ENCODE data around the gene DDX49. TPM values are rescaled to one million over a fixed set of nuclear protein-coding genes. Genes with fewer than 3 reads are reported as not detected.

DDX49 gene
- total RNA-seq, 3 donors from 2014 or later (not counting 1 experiment from before 2014, with no cell fraction given) = 59.3 to 66.9 (median 62.9) TPM

GRCh38 chr19:18881491-18881890 lies 38.0 kb upstream of the DDX49 start:
- no peak overlapping the region for H3K4me3 Mint-ChIP-seq
- ATAC-seq (no peak), DNase-seq (no peak)
- H3K36me3 Mint-ChIP-seq = no peaks in the 10 kb centered on the region
- no peak overlapping the region for H3K27ac Mint-ChIP-seq
- Histone ChIP-seq H3K4me1 (ENCODE audit: control insufficient read depth, insufficient read depth, low read length) (no peaks in the 10 kb centered on the region), H3K9me3 (ENCODE audit: control insufficient read depth, insufficient read depth, low read length) (no peaks in the 10 kb centered on the region), H3K27ac (ENCODE audit: low read length) (no peak overlapping the region), H3K4me3 (ENCODE audit: low read length) (no peak overlapping the region), H3K36me3 (ENCODE audit: control insufficient read depth, insufficient read depth, low read length) (no peaks in the 10 kb centered on the region), H3K27me3 (ENCODE audit: control insufficient read depth, insufficient read depth, low read length) (no peaks in the 10 kb centered on the region)
- TF ChIP-seq, protein P1, sequence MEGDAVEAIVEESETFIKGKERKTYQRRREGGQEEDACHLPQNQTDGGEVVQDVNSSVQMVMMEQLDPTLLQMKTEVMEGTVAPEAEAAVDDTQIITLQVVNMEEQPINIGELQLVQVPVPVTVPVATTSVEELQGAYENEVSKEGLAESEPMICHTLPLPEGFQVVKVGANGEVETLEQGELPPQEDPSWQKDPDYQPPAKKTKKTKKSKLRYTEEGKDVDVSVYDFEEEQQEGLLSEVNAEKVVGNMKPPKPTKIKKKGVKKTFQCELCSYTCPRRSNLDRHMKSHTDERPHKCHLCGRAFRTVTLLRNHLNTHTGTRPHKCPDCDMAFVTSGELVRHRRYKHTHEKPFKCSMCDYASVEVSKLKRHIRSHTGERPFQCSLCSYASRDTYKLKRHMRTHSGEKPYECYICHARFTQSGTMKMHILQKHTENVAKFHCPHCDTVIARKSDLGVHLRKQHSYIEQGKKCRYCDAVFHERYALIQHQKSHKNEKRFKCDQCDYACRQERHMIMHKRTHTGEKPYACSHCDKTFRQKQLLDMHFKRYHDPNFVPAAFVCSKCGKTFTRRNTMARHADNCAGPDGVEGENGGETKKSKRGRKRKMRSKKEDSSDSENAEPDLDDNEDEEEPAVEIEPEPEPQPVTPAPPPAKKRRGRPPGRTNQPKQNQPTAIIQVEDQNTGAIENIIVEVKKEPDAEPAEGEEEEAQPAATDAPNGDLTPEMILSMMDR (IDR thresholded peaks at IDR 0.05) = no peak
- H3K4me1 Mint-ChIP-seq = peaks cover 0 to 4% of the 10 kb centered on the region in 2 donors
- H3K9me3 Mint-ChIP-seq = no peaks in the 10 kb centered on the region
- intact Hi-C loops (cut with micrococcal nuclease) = no loop called here
- no peaks in the 10 kb centered on the region for H3K27me3 Mint-ChIP-seq (ENCODE audit: low read depth in 2 of 2)
- 91% methylated on average over 7 of the region's 7 CpGs for WGBS (ENCODE audit: insufficient coverage)

DNA sequence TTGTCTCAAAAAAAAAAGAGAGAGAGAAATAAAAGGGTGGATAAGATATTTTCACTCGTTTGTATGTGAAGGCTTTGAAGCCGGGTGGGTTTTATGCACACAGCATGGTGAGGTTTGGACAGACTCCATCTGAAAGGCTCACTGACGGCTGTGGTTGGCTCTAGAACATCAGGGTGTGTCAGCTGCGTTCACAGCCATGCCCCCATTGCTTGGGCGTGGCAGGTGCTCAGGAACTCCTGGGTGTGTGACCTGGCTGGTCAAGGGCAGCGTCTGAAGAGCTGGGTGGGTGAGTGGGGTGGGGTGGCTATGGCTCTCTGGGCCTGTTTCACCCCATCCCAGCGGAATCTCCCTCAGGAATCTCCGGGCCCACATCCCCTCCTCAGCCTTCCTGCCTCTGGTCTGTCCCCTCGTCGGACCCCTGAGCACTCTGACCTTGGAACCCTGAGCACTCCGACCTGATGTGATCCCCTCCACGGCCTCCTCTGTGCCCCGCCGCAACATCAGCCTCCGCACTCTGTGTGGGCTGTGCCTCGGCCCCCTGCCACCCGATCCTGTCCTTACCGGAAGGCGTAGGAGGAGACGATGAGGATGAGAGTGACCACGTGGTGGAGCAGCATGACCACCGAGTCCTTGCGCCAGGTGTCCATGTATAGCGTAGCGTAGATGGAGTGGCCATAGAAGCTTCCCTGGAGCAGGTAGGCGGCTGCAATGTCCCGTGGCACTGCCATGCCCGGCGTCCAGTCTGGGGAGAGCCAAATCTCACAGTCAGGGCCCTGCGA lies 35.8 kb upstream of the DDX49 start:
- Mint-ChIP-seq H3K9me3 (no peaks in the 10 kb centered on the region), H3K27me3 (ENCODE audit: low read depth in 2 of 2) (no peaks in the 10 kb centered on the region), H3K27ac (no peak overlapping the region), H3K4me3 (no peak overlapping the region), H3K4me1 (peaks cover 0 to 4% of the 10 kb centered on the region in 2 donors), H3K36me3 (no peaks in the 10 kb centered on the region)
- Histone ChIP-seq H3K9me3 (ENCODE audit: control insufficient read depth, insufficient read depth, low read length) (no peaks in the 10 kb centered on the region), H3K36me3 (ENCODE audit: control insufficient read depth, insufficient read depth, low read length) (no peaks in the 10 kb centered on the region), H3K27ac (ENCODE audit: low read length) (no peak overlapping the region), H3K4me3 (ENCODE audit: low read length) (no peak overlapping the region), H3K4me1 (ENCODE audit: control insufficient read depth, insufficient read depth, low read length) (no peaks in the 10 kb centered on the region), H3K27me3 (ENCODE audit: control insufficient read depth, insufficient read depth, low read length) (no peaks in the 10 kb centered on the region)
- 85% methylated on average over 29 of the region's 30 CpGs for WGBS (ENCODE audit: insufficient coverage)
- intact Hi-C loops (cut with micrococcal nuclease) = no loop called here
- TF ChIP-seq, protein P1 (IDR thresholded peaks at IDR 0.05) = no peak
- DNase-seq (no peak), ATAC-seq (no peak)

DNA sequence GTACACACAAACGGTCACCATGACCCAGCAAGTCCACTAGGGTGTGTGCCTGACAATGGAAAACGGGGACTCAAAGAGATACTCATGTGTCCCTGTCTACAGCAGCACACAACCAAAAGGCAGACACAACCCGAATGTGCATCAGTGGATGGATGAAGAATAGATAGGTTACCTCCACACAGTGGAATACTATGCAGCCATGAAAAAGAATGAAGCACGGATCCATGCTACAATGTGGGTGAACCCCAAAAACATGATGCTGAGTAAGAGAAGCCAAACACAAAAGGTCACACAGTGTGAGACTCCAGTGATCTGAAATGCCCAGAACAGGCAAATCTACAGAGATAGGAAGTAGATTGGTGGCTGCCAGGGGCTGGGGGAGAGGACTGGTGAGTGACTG lies 32.5 kb upstream of the DDX49 start:
- no peak for DNase-seq
- Mint-ChIP-seq H3K4me3 (no peak overlapping the region), H3K27me3 (ENCODE audit: low read depth in 2 of 2) (no peaks in the 10 kb centered on the region), H3K36me3 (no peaks in the 10 kb centered on the region), H3K4me1 (peaks cover 0 to 4% of the 10 kb centered on the region in 2 donors), H3K9me3 (no peaks in the 10 kb centered on the region), H3K27ac (no peak overlapping the region)
- ATAC-seq = no peak
- Histone ChIP-seq H3K4me3 (ENCODE audit: low read length) (no peak overlapping the region), H3K27me3 (ENCODE audit: control insufficient read depth, insufficient read depth, low read length) (no peaks in the 10 kb centered on the region), H3K4me1 (ENCODE audit: control insufficient read depth, insufficient read depth, low read length) (no peaks in the 10 kb centered on the region), H3K9me3 (ENCODE audit: control insufficient read depth, insufficient read depth, low read length) (no peaks in the 10 kb centered on the region), H3K36me3 (ENCODE audit: control insufficient read depth, insufficient read depth, low read length) (no peaks in the 10 kb centered on the region), H3K27ac (ENCODE audit: low read length) (no peak overlapping the region)
- WGBS (ENCODE audit: insufficient coverage) = 93% methylated on average over 4 of the region's 4 CpGs
- TF ChIP-seq, protein P1 (IDR thresholded peaks at IDR 0.05) = no peak
- intact Hi-C loops (cut with micrococcal nuclease) = no loop called here

Data from natural killer cell (primary cell).